Measurements from ENCODE around the gene ARL8B.

ARL8B gene

GRCh38 chr3:5186089-5186857 lies 64.2 kb downstream of the ARL8B start:
- no peak for FAIRE-seq
- DNase-seq (ENCODE audit: low spot score) = no peak

- no peak for FAIRE-seq
Measured at GRCh38 chr3:5186858-5187155, 64.7 kb downstream of the ARL8B start.

GRCh38 chr3:5187156-5187919 lies 65.2 kb downstream of the ARL8B start, which contains the start of gene EDEM1:
Gene EDEM1 (plus strand): TSS chr3:5187707. CDS start chr3:5187806, 99 bp downstream.
- DNase-seq (ENCODE audit: low spot score) = peak; percentile 82
- no peak for FAIRE-seq

More at GRCh38 chr3:5186858-5187155, 64.7 kb downstream of the ARL8B start:
- no peak for DNase-seq (ENCODE audit: low spot score)

GRCh38 chr3:5187920-5188418 lies 65.9 kb downstream of the ARL8B start:
- DNase-seq (ENCODE audit: low spot score) (no peak), FAIRE-seq (no peak)

- FAIRE-seq = no peak
- no peak for DNase-seq (ENCODE audit: low spot score)
Measured at GRCh38 chr3:5188419-5189221, 66.5 kb downstream of the ARL8B start.

GRCh38 chr3:5190147-5190791 lies 68.2 kb downstream of the ARL8B start:
- FAIRE-seq (no peak), DNase-seq (ENCODE audit: low spot score) (no peak)

- no peak for DNase-seq (ENCODE audit: low spot score)
- no peak for FAIRE-seq
Measured at GRCh38 chr3:5191555-5192304, 69.6 kb downstream of the ARL8B start.

GRCh38 chr3:5192571-5193365 lies 70.7 kb downstream of the ARL8B start:
- FAIRE-seq (no peak), DNase-seq (ENCODE audit: low spot score) (no peak)

- no peak for FAIRE-seq
- DNase-seq (ENCODE audit: low spot score) = no peak
Measured at GRCh38 chr3:5194341-5194740, 72.2 kb downstream of the ARL8B start.

GRCh38 chr3:5194801-5195509 lies 72.9 kb downstream of the ARL8B start:
- DNase-seq (ENCODE audit: low spot score) (peak; percentile 62), FAIRE-seq (peak; percentile 77)

GRCh38 chr3:5195605-5196004 lies 73.5 kb downstream of the ARL8B start:
- no peak for FAIRE-seq
- peak; percentile 40 for DNase-seq (ENCODE audit: low spot score)

- no peak for FAIRE-seq
- DNase-seq (ENCODE audit: low spot score) = no peak
Measured at GRCh38 chr3:5197022-5197421, 74.9 kb downstream of the ARL8B start.

- FAIRE-seq (no peak), DNase-seq (ENCODE audit: low spot score) (no peak)
Measured at GRCh38 chr3:5197470-5198312, 75.6 kb downstream of the ARL8B start.

GRCh38 chr3:5198313-5198677 lies 76.2 kb downstream of the ARL8B start:
- FAIRE-seq = no peak

GRCh38 chr3:5198986-5199731 lies 77.1 kb downstream of the ARL8B start:
- no peak for DNase-seq (ENCODE audit: low spot score)

More at GRCh38 chr3:5198313-5198677, 76.2 kb downstream of the ARL8B start:
- no peak for DNase-seq (ENCODE audit: low spot score)

GRCh38 chr3:5201536-5201935 lies 79.4 kb downstream of the ARL8B start:
- no peak for FAIRE-seq

More at GRCh38 chr3:5198986-5199731, 77.1 kb downstream of the ARL8B start:
- no peak for FAIRE-seq

GRCh38 chr3:5202222-5202621 lies 80.1 kb downstream of the ARL8B start:
- DNase-seq (ENCODE audit: low spot score) (no peak), FAIRE-seq (no peak)

More at GRCh38 chr3:5201536-5201935, 79.4 kb downstream of the ARL8B start:
- no peak for DNase-seq (ENCODE audit: low spot score)
